Fibroblast of the aortic adventitia (primary cell): ENCODE measurements around the gene TCN1. TPM values are rescaled to one million over a fixed set of nuclear protein-coding genes. Genes with fewer than 3 reads are reported as not detected.
A peak's percentile ranks its signal among the peaks of the same experiment; 100 is the strongest.

Experiments used
- DNase-seq: peaks from one replicate; pipeline ENCODE4 v3.0.0-alpha.2; 2010; ENCODE audit warnings: low read depth
- H3K4me3 ChIP-seq: 2 replicates; pipeline ENCODE4 v1.5.1; 2011; ENCODE audit warnings: low read depth, mild to moderate bottlenecking, control low read depth, low read length, moderate library complexity
- total RNA-seq: library from RNA; depleted of rRNA; stranded (reverse); fragments of >200 nt; gene quantifications from 2 replicates; pipeline ENCODE4 v1.2.3, GENCODE V29; 2012; ENCODE audit warnings: low replicate concordance
- TF ChIP-seq, protein P1 (sequence below): IDR thresholded peaks from 2 replicates; pipeline ENCODE4 v1.5.1; 2011; ENCODE audit warnings: mild to moderate bottlenecking, low read length, control low read depth, inconsistent platforms; ENCODE audit not compliant: insufficient read depth

TCN1 gene
- total RNA-seq, 1 donor: not detected

DNA sequence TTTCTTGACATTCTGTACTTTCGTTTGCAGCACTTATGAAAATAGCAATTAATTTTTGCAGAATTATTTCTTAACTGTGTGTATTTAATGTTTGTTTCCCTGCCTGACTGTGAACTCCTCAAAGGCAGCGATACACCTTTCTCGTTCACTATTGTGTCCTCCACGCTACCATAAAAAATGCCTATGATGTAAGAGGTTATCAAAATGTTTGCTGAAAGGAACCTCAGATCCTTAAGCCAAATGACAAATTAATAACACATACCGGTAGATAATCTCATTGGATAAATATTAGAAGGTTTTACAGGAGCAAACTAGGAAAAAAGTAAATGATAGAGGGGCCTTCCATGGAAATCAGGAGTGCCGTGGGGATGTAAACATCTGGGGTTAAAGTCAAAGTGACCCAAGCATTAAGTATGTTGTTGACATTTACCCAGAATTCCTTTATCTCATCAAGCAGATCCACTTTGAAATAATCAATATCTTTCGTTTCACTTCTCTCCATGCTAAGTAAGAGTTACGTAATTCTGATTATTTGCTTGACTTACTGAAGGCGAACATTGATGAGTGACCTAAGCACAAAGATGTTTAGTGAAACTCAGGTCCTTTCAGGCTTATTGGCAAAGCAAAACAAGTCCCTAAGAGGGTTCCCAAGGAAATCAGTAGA is 9.7 kb upstream of the TCN1 start:
- DNase-seq: no peak
- H3K4me3 ChIP-seq: no peak overlapping the region
- TF ChIP-seq, protein P1, sequence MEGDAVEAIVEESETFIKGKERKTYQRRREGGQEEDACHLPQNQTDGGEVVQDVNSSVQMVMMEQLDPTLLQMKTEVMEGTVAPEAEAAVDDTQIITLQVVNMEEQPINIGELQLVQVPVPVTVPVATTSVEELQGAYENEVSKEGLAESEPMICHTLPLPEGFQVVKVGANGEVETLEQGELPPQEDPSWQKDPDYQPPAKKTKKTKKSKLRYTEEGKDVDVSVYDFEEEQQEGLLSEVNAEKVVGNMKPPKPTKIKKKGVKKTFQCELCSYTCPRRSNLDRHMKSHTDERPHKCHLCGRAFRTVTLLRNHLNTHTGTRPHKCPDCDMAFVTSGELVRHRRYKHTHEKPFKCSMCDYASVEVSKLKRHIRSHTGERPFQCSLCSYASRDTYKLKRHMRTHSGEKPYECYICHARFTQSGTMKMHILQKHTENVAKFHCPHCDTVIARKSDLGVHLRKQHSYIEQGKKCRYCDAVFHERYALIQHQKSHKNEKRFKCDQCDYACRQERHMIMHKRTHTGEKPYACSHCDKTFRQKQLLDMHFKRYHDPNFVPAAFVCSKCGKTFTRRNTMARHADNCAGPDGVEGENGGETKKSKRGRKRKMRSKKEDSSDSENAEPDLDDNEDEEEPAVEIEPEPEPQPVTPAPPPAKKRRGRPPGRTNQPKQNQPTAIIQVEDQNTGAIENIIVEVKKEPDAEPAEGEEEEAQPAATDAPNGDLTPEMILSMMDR: no peak

DNA sequence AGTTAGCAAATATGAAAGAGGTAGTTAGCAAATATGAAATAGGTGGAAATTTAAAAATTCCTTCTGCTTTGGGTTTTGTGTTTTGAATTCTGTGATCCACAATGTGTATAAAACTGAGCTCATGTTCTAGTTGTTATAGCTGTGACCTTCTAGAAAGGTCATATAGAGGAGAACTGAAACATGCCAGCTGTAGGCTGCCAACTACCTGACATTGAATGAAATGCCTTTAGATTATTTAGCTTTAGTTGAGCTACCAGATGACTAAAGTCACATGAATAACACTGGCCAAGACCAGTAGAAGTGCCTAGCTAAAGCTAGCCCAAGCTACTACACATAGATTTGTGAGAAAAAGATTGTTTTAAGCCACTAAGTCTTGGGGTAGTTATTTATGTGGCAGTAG is 5.8 kb upstream of the TCN1 start:
- no peak overlapping the region for H3K4me3 ChIP-seq
- TF ChIP-seq, protein P1: no peak

DNA sequence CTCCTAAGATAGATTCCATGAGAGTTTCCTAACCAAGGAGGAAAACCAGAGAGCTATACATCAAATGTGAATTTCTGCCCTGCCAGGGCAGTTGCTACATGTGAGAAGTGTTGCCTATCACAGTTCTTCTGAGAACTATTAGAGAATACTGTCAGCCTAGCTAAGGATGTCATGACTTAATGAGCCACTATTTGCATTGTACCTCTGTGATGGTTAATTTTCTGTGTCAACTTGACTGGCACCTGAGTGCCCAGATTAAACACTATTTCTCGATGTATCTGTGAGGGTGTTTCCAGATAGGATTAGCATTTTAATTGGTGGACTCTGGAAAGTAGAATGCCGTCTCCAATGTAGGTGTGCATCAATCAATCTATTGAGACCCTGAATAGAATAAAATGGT is 1.7 kb upstream of the TCN1 start:
- DNase-seq: no peak
- H3K4me3 ChIP-seq: no peak overlapping the region
- TF ChIP-seq, protein P1: no peak

More for the DNA sequence above, 5.8 kb upstream of the TCN1 start:
- no peak for DNase-seq

DNA sequence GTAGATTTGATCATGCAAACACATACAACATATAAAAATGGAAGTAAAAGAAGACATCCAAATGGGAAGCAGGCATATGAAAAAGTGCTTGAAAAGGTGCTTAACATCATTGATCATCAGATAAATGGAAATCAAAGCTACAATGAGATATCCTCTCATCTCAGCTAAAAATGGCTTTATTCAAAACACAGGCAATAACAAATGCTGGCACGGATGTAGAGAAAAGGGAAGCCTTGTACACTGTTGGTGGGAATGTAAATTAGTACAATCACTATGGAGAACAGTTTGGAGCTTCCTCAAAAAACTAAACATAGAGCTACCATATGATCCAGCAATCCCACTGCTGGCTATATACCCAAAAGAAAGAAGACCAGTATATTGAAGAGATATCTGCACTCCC is 549 bp upstream of the TCN1 start:
- DNase-seq: no peak
- TF ChIP-seq, protein P1: no peak
- no peak overlapping the region for H3K4me3 ChIP-seq

DNA sequence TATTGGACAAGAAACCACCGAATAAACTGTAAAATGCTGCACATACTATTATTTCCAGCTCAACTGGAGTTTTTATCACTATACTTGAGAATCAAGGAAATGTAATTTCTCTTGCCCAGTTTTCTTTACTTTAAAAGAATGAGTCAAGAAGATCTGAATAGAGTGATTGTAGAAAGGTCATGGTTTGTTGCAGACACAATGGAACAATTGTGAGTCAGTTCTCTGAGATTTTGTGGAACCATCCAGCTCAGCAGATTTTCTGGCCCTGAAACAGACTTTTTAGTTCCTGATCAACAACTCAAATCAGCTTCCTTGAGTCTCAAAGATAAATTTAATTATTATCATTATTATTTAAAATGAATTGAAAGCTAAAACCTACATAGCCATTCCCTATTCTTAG is 1.3 kb downstream of the TCN1 start:
- TF ChIP-seq, protein P1: no peak
- DNase-seq: peak; percentile 22
- no peak overlapping the region for H3K4me3 ChIP-seq

DNA sequence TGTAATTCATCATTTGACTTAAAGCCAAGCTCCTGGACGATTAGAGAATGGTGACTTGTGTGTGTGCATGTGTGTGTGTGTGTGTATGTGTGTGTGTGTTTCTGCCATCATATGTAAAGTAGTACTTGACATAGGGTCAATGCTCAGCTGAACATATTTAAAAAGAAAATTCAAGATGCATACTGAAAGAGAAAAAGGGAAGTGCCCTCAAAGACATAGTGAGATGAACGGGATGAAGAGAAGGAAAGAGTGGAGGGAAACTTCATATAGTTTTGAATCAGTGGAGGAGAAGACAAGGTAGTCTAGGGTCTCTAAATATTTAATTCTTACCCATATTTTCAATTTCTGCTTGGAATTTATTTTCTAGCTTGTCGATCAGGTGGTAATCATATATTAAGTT is 4.0 kb downstream of the TCN1 start:
- TF ChIP-seq, protein P1: no peak

DNA sequence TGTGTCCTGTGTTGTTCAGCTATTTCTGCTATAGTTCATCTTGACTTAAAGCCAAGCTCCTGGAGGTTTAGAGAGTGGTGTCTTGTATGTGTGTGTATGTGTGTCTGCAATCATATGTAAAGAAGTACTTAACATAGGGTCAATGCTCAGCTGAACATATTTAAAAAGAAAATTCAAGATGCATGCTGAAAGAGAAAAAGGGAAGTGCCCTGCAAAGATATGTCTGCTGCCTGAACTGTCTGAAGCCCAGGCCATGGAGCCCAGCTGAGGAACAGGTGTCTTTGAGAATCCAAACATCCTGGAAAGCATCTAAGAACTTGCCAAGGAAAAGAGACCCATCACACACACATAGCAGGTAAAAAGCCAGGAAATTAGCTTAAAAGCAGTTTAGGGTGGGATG is 6.6 kb downstream of the TCN1 start:
- no peak for DNase-seq
- TF ChIP-seq, protein P1: no peak
- no peak overlapping the region for H3K4me3 ChIP-seq

More for the DNA sequence above, 4.0 kb downstream of the TCN1 start:
- DNase-seq: no peak
- H3K4me3 ChIP-seq: no peak overlapping the region
